ENCODE results near the gene FBXW9.

The FBXW9 gene

DNA sequence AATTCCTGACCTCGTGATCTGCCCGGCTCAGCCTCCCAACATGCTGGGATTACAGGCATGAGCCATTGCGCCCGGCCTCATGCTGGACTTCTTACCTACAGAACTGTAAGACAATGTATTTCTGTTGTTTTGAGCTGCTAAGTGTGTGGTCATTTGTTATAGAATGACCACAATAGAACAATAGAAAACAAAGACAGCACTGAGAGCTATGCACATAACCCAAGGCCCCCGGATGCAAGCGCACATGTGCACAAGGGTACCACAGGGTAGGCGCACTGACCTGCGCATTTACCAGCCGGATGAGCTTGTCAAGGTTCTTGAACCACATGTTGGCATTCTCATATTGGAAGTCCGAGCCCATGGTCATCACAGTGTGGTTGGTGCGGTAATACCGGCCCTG is 35.5 kb downstream of the FBXW9 start (continued):
- TF ChIP-seq, protein P1, sequence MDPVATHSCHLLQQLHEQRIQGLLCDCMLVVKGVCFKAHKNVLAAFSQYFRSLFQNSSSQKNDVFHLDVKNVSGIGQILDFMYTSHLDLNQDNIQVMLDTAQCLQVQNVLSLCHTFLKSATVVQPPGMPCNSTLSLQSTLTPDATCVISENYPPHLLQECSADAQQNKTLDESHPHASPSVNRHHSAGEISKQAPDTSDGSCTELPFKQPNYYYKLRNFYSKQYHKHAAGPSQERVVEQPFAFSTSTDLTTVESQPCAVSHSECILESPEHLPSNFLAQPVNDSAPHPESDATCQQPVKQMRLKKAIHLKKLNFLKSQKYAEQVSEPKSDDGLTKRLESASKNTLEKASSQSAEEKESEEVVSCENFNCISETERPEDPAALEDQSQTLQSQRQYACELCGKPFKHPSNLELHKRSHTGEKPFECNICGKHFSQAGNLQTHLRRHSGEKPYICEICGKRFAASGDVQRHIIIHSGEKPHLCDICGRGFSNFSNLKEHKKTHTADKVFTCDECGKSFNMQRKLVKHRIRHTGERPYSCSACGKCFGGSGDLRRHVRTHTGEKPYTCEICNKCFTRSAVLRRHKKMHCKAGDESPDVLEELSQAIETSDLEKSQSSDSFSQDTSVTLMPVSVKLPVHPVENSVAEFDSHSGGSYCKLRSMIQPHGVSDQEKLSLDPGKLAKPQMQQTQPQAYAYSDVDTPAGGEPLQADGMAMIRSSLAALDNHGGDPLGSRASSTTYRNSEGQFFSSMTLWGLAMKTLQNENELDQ (tag by site-specific recombination; IDR thresholded peaks at IDR 0.05; ENCODE audit: low read depth), result no peak
- TF ChIP-seq FEZF1 (tag by site-specific recombination; IDR thresholded peaks at IDR 0.05) (no peak), ZNF560 (tag by site-specific recombination; IDR thresholded peaks at IDR 0.05; ENCODE audit: borderline replicate concordance) (no peak), MZF1 (tag by site-specific recombination; IDR thresholded peaks at IDR 0.05; ENCODE audit: borderline replicate concordance) (no peak), ZBTB17 (tag by site-specific recombination; IDR thresholded peaks at IDR 0.05) (no peak), ZNF16 (tag by site-specific recombination; IDR thresholded peaks at IDR 0.05; ENCODE audit: low read depth) (no peak)

DNA sequence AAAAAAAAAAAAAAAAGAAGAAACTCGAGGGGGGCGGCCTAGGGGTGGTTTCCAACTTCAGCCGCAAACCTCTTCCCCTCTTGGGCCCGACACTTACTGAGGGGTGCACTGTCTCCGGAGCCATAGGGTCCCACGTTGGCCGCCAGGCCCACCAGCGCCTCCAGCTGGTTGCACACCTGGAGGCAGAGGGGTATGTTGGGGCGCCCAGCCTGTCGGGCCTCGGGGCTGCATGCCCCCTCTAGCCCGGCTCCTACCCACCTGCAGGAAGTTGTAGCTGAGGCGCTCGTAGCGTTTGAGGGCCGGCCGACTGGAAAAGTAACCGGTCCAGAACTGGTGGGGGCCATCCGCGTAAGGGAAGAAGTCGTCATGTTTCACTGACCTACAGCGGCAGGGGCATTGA is 38.5 kb downstream of the FBXW9 start:
- ChIA-PET CTCF (interaction anchor here (0.7 to 1.3 kb wide), 3 partner anchors 8 to 19 kb away, joined by 4 read pairs; no protein-coding TSS in a partner anchor), POLR2A (no interaction called here)
- Histone ChIP-seq H3K4me3 (ENCODE audit: low read depth, low read length) (no peak overlapping the region), H3K4me1 (ENCODE audit: control insufficient read depth, insufficient read depth, low read length) (no peaks in the 10 kb centered on the region), H3K27ac (ENCODE audit: extremely low read depth, low read depth, low read length) (no peak overlapping the region), H3K36me3 (ENCODE audit: control insufficient read depth in 2 of 2, insufficient read depth in 1 of 2, low read length in 2 of 2) (peaks cover 16 to 62% of the 10 kb centered on the region in 2 experiments; a peak in 2 of 3 replicates), H3K9me3 (ENCODE audit: control insufficient read depth, insufficient read depth, low read depth, low read length) (no peaks in the 10 kb centered on the region)
- TF ChIP-seq ZNF112 (tag by site-specific recombination; IDR thresholded peaks at IDR 0.05), result no peak

DNA sequence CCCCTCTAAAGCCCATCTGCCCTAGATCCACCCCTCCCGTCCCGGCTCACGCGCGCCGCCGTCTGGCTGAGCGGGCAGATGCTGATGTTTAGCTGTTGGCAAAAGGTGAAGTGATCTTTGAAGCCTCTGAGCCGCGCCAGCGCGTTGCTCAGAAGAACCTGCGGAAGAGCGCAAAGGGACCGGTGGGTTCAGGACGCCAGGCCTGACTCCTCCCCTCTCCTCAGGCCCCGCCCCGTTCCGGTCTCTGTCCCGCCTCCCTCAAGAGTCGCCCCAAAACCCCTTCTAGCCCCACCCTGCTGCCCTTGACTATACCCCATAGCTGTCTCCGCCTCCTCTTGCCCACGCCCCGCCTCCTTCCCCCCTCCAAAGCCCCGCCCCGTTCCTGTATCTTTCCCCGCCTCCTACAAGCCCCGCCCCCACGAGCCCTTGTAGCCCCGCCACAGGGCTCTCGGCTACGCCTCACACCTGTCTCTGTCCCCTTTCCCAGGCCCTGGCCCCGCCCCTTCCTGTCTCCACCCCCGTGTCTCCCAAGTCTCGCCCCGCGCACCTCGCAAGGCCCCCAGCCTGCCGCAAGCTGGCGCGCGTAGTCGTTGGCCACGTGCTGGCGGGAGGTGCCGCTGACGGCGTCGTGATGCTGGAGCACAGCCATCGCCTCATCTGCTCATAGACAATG is 39.4 kb downstream of the FBXW9 start:
- Histone ChIP-seq H3K4me1 (ENCODE audit: control insufficient read depth, insufficient read depth, low read length) (no peaks in the 10 kb centered on the region), H3K27ac (ENCODE audit: extremely low read depth, low read depth, low read length) (no peak overlapping the region), H3K9me3 (ENCODE audit: control insufficient read depth, insufficient read depth, low read depth, low read length) (no peaks in the 10 kb centered on the region), H3K4me3 (ENCODE audit: low read depth, low read length) (no peak overlapping the region), H3K36me3 (ENCODE audit: control insufficient read depth in 2 of 2, insufficient read depth in 1 of 2, low read length in 2 of 2) (peaks cover 9 to 58% of the 10 kb centered on the region in 2 experiments; a peak in 2 of 3 replicates)
- CTCF ChIA-PET, result interaction anchor here (0.7 to 1.3 kb wide), 3 partner anchors 9 to 20 kb away, joined by 4 read pairs; no protein-coding TSS in a partner anchor
- POLR2A ChIA-PET, result interaction anchor here (0.5 kb wide), 1 partner anchor 24 kb away, joined by 3 read pairs; no protein-coding TSS in a partner anchor
- TF ChIP-seq, protein P2, sequence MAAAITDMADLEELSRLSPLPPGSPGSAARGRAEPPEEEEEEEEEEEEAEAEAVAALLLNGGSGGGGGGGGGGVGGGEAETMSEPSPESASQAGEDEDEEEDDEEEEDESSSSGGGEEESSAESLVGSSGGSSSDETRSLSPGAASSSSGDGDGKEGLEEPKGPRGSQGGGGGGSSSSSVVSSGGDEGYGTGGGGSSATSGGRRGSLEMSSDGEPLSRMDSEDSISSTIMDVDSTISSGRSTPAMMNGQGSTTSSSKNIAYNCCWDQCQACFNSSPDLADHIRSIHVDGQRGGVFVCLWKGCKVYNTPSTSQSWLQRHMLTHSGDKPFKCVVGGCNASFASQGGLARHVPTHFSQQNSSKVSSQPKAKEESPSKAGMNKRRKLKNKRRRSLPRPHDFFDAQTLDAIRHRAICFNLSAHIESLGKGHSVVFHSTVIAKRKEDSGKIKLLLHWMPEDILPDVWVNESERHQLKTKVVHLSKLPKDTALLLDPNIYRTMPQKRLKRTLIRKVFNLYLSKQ (tag by site-specific recombination; IDR thresholded peaks at IDR 0.05; ENCODE audit: borderline replicate concordance), result no peak
- peak; percentile 29; the same call in 1 of the 2 replicates for TF ChIP-seq SP2 (tag by site-specific recombination; IDR thresholded peaks at IDR 0.05)
- TF ChIP-seq ZNF664 (tag by site-specific recombination; IDR thresholded peaks at IDR 0.05), result no peak
- TF ChIP-seq SP3 (tag by site-specific recombination; IDR thresholded peaks at IDR 0.05), result peak; percentile 38; the same call in 1 of the 2 replicates
- TF ChIP-seq, protein P3, sequence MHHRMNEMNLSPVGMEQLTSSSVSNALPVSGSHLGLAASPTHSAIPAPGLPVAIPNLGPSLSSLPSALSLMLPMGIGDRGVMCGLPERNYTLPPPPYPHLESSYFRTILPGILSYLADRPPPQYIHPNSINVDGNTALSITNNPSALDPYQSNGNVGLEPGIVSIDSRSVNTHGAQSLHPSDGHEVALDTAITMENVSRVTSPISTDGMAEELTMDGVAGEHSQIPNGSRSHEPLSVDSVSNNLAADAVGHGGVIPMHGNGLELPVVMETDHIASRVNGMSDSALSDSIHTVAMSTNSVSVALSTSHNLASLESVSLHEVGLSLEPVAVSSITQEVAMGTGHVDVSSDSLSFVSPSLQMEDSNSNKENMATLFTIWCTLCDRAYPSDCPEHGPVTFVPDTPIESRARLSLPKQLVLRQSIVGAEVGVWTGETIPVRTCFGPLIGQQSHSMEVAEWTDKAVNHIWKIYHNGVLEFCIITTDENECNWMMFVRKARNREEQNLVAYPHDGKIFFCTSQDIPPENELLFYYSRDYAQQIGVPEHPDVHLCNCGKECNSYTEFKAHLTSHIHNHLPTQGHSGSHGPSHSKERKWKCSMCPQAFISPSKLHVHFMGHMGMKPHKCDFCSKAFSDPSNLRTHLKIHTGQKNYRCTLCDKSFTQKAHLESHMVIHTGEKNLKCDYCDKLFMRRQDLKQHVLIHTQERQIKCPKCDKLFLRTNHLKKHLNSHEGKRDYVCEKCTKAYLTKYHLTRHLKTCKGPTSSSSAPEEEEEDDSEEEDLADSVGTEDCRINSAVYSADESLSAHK (tag by site-specific recombination; IDR thresholded peaks at IDR 0.05), result no peak
- TF ChIP-seq ZNF792 (tag by site-specific recombination; IDR thresholded peaks at IDR 0.05), result no peak
- TF ChIP-seq KLF8 (tag by site-specific recombination; IDR thresholded peaks at IDR 0.05), result 0 out of 2 replicates have a peak, but pooled peaks have one; percentile 9
